C4-2B (cell line): ENCODE data around the gene TBL1XR1.
"Not testable (repeated sequence)": the region's sequence is repeated elsewhere in the genome, so short reads cannot be mapped to it uniquely, and the experiment has no call there.

Experiments
- H3K27ac ChIP-seq: fragments of 450-650 bp; 2 replicates; pipeline ENCODE4 v1.5.1; 2017
- CTCF ChIP-seq: fragments of 450-650 bp; conservative IDR thresholded peaks from 2 replicates; pipeline ENCODE4 v1.5.1; 2017; ENCODE audit warnings: mild to moderate bottlenecking
- ZFX ChIP-seq: fragments of 450-650 bp; IDR thresholded peaks from 2 replicates; pipeline ENCODE4 v1.6.1; 2017

The TBL1XR1 gene

GRCh38 chr3:177206936-177207335 is 9.7 kb upstream of the TBL1XR1 start:
- TF ChIP-seq CTCF, result no peak
- no peak for TF ChIP-seq ZFX
- no peak overlapping the region for H3K27ac ChIP-seq

- TF ChIP-seq ZFX (no peak), CTCF (no peak)
- no peak overlapping the region for H3K27ac ChIP-seq
These were observed 6.6 kb upstream of the TBL1XR1 start for GRCh38 chr3:177203689-177204395.

- H3K27ac ChIP-seq, result not testable (repeated sequence)
These were observed 5.7 kb upstream of the TBL1XR1 start for GRCh38 chr3:177203016-177203415.

- TF ChIP-seq CTCF, result no peak
- no peak for TF ChIP-seq ZFX
- no peak overlapping the region for H3K27ac ChIP-seq
These were observed 4.6 kb upstream of the TBL1XR1 start for GRCh38 chr3:177201700-177202397.

- no peak for TF ChIP-seq CTCF
- no peak for TF ChIP-seq ZFX
- H3K27ac ChIP-seq, result peak overlapping the region; percentile 100
These were observed 2.0 kb upstream of the TBL1XR1 start for GRCh38 chr3:177199206-177199760.

- H3K27ac ChIP-seq, result peak overlapping the region; percentile 100
- TF ChIP-seq CTCF (no peak), ZFX (no peak)
These were observed 612 bp upstream of the TBL1XR1 start for GRCh38 chr3:177197727-177198460.

GRCh38 chr3:177196456-177197040 is 734 bp downstream of the TBL1XR1 start:
- peak overlapping the region; percentile 100 for H3K27ac ChIP-seq
- TF ChIP-seq ZFX (peak; percentile 15; the same call in 1 of the 2 replicates), CTCF (no peak)
